HepG2 (cell line): ENCODE data around the gene COBL. TPM values are rescaled to one million over a fixed set of nuclear protein-coding genes. Genes with fewer than 3 reads are reported as not detected.

Experiments used
- ATAC-seq: fragments of 200-7000 bp; cut with Tn5 transposase; 3 replicates; pipeline ENCODE4 v1.9.1; 2020; ENCODE audit warnings: mild to moderate bottlenecking, moderate library complexity
- BruUV-seq: library from RNA; stranded (reverse); fragments of 400-500 nt; replicated peaks from 2 replicates; lab custom pipeline; 2021; lab: Mats Ljungman, UMichigan
- CTCF ChIA-PET: fragments of 300-600 bp; formaldehyde crosslinking; extraction: SDS; loops from one replicate; lab custom pipeline; 2021; ENCODE audit warnings: low total read pairs, inconsistent platforms, low intra/inter-chr PET ratio; lab: Yijun Ruan, JAX
- POLR2A ChIA-PET: fragments of 350-600 bp; sonication (Branson Sonifier 250); formaldehyde crosslinking; loops from one replicate; lab custom pipeline; 2020; ENCODE audit warnings: antibody characterized with exemption, inconsistent platforms; lab: Yijun Ruan, JAX
- DNase-seq: peaks from one replicate; pipeline ENCODE4 v3.0.0-alpha.2; 2015; ENCODE audit warnings: low spot score
- FAIRE-seq: peaks from 3 replicates; lab custom pipeline; 2011; peaks lifted over from hg19 to GRCh38; lab: Jason Lieb, UNC
- H2AFZ ChIP-seq: one replicate; pipeline ENCODE4 v1.6.1; 2011; ENCODE audit warnings: low read length, inconsistent platforms
- H3K27ac ChIP-seq: fragments of 300-600 bp; 3 replicates; pipeline ENCODE4 v1.8.0; 2011; ENCODE audit warnings: mixed run types, mild to moderate bottlenecking, mixed read lengths, low read length, inconsistent platforms; ENCODE audit not compliant: insufficient read depth; ENCODE audit errors: extremely low read length
- H3K27me3 ChIP-seq, 2 experiments: fragments of 200-600 bp in 1 of 2; 2 replicates in 1 of 2; 3 replicates in 1 of 2; pipeline versions ENCODE4 v1.6.0 to v1.8.0; 2011; ENCODE audit warnings: low read length in 2 of 2, mild to moderate bottlenecking in 2 of 2, moderate library complexity in 2 of 2, inconsistent platforms in 1 of 2; ENCODE audit not compliant: insufficient read depth in 2 of 2, control insufficient read depth in 1 of 2
- H3K36me3 ChIP-seq, 2 experiments: fragments of 200-600 bp in 1 of 2; replicated peaks in 1 of 2; 2 replicates in 1 of 2; 3 replicates in 1 of 2; pipeline versions ENCODE4 v1.5.1 to v1.8.0; 2011; ENCODE audit warnings: low read length in 2 of 2, inconsistent platforms in 1 of 2; ENCODE audit not compliant: insufficient read depth in 2 of 2, control insufficient read depth in 1 of 2
- H3K4me1 ChIP-seq: 2 replicates; pipeline ENCODE4 v1.5.1; 2012; ENCODE audit warnings: low read length, inconsistent platforms; ENCODE audit not compliant: insufficient read depth
- H3K4me2 ChIP-seq: 2 replicates; pipeline ENCODE4 v1.6.0; 2011; ENCODE audit warnings: low read depth, low read length, inconsistent platforms
- H3K4me3 ChIP-seq, 3 experiments: fragments of 200-600 bp in 1 of 3; sonication (generic), shearing (Covaris generic) in 1 of 3; replicated peaks in 1 of 3; 2 replicates each; pipeline ENCODE4 v1.5.1; 2011 to 2016; ENCODE audit warnings: low read length in 3 of 3, inconsistent platforms in 2 of 3, low read depth in 2 of 3, mild to moderate bottlenecking in 2 of 3, control low read depth in 1 of 3, mixed read lengths in 1 of 3; ENCODE audit not compliant: insufficient read depth in 1 of 3
- H3K79me2 ChIP-seq: one replicate; pipeline ENCODE4 v1.6.1; 2011; ENCODE audit warnings: low read length, inconsistent platforms; ENCODE audit not compliant: insufficient read depth
- H3K9ac ChIP-seq: 2 replicates; pipeline ENCODE4 v1.6.0; 2011; ENCODE audit warnings: mild to moderate bottlenecking, low read depth, low read length, inconsistent platforms; ENCODE audit not compliant: insufficient read depth
- H3K9me3 ChIP-seq: 2 replicates; pipeline ENCODE4 v1.5.1; 2012; ENCODE audit warnings: mild to moderate bottlenecking, low read length
- H4K20me1 ChIP-seq: 2 replicates; pipeline ENCODE4 v1.6.0; 2011; ENCODE audit warnings: inconsistent platforms, mild to moderate bottlenecking, low read length, moderate library complexity; ENCODE audit not compliant: insufficient read depth
- FOXO4 ChIP-seq: sonication (generic); formaldehyde crosslinking; conservative IDR thresholded peaks from 2 replicates; pipeline ENCODE4 v1.8.1; 2023; ENCODE audit warnings: missing genetic modification reagents
- HIVEP1 ChIP-seq: sonication (generic); formaldehyde crosslinking; IDR thresholded peaks from 2 replicates; pipeline ENCODE4 v1.4.0; 2020; ENCODE audit warnings: mild to moderate bottlenecking, missing genetic modification reagents
- NCOR1 ChIP-seq: fragments of 200-600 bp; sonication (generic); IDR thresholded peaks from 2 replicates; pipeline ENCODE4 v1.7.0; 2017; ENCODE audit warnings: antibody characterized with exemption, low read length, borderline replicate concordance
- NFE2 ChIP-seq: sonication (generic); formaldehyde crosslinking; IDR thresholded peaks from 2 replicates; pipeline ENCODE4 v1.4.0; 2020; ENCODE audit warnings: missing genetic modification reagents
- WGBS: methylation state at CpG from one replicate; pipeline ENCODE4 v1.1.6; 2017; ENCODE audit warnings: low lambda C conversion rate; 5-methylcytosine and 5-hydroxymethylcytosine counted together
- in situ Hi-C: cut with HindIII; loops from 2 replicates; pipeline ENCODE4 v1.10.0; 2017; ENCODE audit warnings: low pct_unique_long_range_greater_than_20kb; ENCODE audit not compliant: extremely low pct_ligation_motif_present
- intact Hi-C: fragments of 100-400 bp; cut with micrococcal nuclease; formaldehyde crosslinking; loops from one replicate; pipeline ENCODE4 v1.10.0; 2022; ENCODE audit not compliant: unreplicated experiment
- polyA plus RNA-seq, 8 experiments: library from polyadenylated mRNA; depleted of rRNA in 3 of 8; stranded (reverse) in 7 of 8; unstranded in 1 of 8; fragments of >200 nt; fragmentation: Illumina TruSeq in 4 of 8; extraction: Trizol in 4 of 8; gene quantifications; 2 replicates each; pipeline versions ENCODE4 v1.2.1 to v1.2.3, GENCODE V29; 2011 to 2016; ENCODE audit warnings: low read depth in 4 of 8, missing spikeins in 1 of 8, mixed read lengths in 1 of 8; ENCODE audit not compliant: insufficient read depth in 1 of 8
- total RNA-seq, 5 experiments: library from RNA; depleted of rRNA; stranded (reverse); fragments of >200 nt; fragmentation: Illumina TruSeq; extraction: Trizol; gene quantifications; 2 replicates each; pipeline ENCODE4 v1.2.3, GENCODE V29; 2016; ENCODE audit warnings: low read depth in 1 of 5

Gene COBL
- total and polyA plus RNA-seq, 2 of the 13 experiments (the other 11 are each of a cell fraction or from before 2014, with no cell fraction given), result 3.8 to 4.9 TPM

DNA sequence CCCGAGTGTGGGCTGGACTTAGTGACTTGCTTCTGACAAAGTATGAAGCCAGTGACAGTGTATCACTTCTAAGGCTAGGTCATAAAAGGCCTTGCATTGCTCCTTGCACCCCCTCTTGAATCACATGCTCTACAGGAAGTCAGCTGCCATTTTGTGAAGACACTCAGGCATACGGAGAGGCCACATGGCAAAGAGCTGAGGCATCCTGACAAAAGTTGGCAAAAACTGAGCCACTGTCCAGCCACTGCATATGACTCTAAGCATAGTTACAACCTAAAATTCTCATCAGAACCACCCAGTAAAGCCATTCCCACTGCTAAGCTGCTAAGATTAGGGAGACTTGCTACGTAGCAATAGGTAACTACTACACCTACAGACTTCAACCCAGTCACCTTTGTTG, 18.6 kb downstream of the COBL start:
- POLR2A ChIA-PET, result no interaction called here
- CTCF ChIA-PET, result no interaction called here

DNA sequence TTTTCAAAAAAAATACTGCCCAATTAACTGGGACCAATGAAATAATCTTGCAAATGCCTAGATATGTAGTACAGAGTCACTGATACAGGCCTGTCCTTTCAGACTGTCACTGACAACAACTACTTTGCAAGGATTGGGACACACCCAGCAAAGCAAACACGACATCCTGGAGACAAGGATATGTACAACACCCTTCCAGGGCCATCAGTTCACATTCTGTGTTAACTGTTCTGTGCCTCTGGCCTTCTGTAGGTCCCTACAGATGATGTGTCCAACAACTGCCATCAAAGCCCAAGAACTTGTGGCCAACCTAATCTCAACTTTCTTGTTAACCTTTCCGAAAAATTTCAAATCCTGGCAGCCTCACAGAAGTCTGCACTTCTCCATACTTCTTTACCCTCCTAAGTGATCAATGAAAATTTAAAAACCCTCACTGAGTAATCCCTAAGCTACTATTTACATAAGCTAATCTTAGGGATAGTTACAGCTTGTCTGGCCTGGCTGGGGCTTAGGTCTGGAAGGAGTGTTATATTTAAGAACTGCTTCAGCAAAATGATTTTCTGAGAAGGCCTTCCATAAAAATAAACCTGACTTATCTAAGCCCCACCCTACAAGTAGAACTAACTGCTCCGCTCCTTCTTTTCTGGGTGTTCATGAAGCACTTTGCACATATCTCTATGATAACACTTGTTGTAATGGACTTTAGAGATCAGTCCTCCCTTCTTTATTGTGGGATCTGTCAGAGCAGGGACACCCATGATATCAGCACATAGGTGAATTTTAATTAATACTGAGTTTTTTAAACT, 21.0 kb downstream of the COBL start:
- no peak overlapping the region for H3K4me2 ChIP-seq
- intact Hi-C loops (no loop called here), in situ Hi-C loops (no loop called here)
- no peak overlapping the region for H2AFZ ChIP-seq
- no peak for FAIRE-seq
- H3K9me3 ChIP-seq, result no peaks in the 10 kb centered on the region
- no peak overlapping the region for H3K27ac ChIP-seq
- TF ChIP-seq NCOR1 (no peak), HIVEP1 (CRISPR knock-in tag) (no peak)
- ChIA-PET CTCF (no interaction called here), POLR2A (interaction anchor here (0.6 kb wide), 1 partner anchor 32 kb away, joined by 3 read pairs; no protein-coding TSS in a partner anchor)
- H3K79me2 ChIP-seq, result peaks cover 12% of the 10 kb centered on the region
- WGBS, result 95% methylated on average over 2 of the region's 3 CpGs
- no peak overlapping the region for H3K9ac ChIP-seq
- no peaks in the 10 kb centered on the region for H3K27me3 ChIP-seq
- no peaks in the 10 kb centered on the region for H3K36me3 ChIP-seq
- no peak for DNase-seq
- no TSS peak for BruUV-seq
- H4K20me1 ChIP-seq, result peaks cover 16% of the 10 kb centered on the region; the same call in 1 of the 2 replicates
- ATAC-seq, result peak; percentile 75
- H3K4me3 ChIP-seq, result no peak overlapping the region
- H3K4me1 ChIP-seq, result peaks cover 9% of the 10 kb centered on the region

More for the DNA sequence above, 18.6 kb downstream of the COBL start:
- H3K79me2 ChIP-seq, result peaks cover 14% of the 10 kb centered on the region
- H3K4me3 ChIP-seq, result no peak overlapping the region
- H3K9ac ChIP-seq, result no peak overlapping the region
- 100% methylated on average over 3 of the region's 3 CpGs for WGBS
- H3K27ac ChIP-seq, result no peak overlapping the region
- in situ Hi-C loops (no loop called here), intact Hi-C loops (no loop called here)
- H2AFZ ChIP-seq, result no peak overlapping the region
- H3K4me1 ChIP-seq, result peaks cover 9% of the 10 kb centered on the region
- FAIRE-seq (no peak), ATAC-seq (no peak), DNase-seq (no peak)
- no peaks in the 10 kb centered on the region for H3K27me3 ChIP-seq
- peaks cover 14% of the 10 kb centered on the region; the same call in 1 of the 2 replicates for H4K20me1 ChIP-seq
- no peaks in the 10 kb centered on the region for H3K9me3 ChIP-seq
- TF ChIP-seq FOXO4 (CRISPR knock-in tag) (no peak), NFE2 (CRISPR knock-in tag) (no peak)
- BruUV-seq, result no TSS peak
- H3K4me2 ChIP-seq, result no peak overlapping the region
- no peaks in the 10 kb centered on the region for H3K36me3 ChIP-seq
